Liver (tissue), 9 donors: ENCODE data around the gene DMRTC2. TPM values are rescaled to one million over a fixed set of nuclear protein-coding genes. Genes with fewer than 3 reads are reported as not detected.

Experiments used
- DNase-seq: peaks from one replicate; pipeline ENCODE4 v3.0.0-alpha.2; 2017; ENCODE audit warnings: low spot score
- H3K27ac ChIP-seq, 2 donors: one replicate each; pipeline ENCODE4 v1.7.0; 2013; ENCODE audit warnings: inconsistent platforms in 2 of 2, low read length in 2 of 2, control low read depth in 1 of 2, low read depth in 1 of 2, mild to moderate bottlenecking in 1 of 2
- H3K27me3 ChIP-seq, 4 donors: one replicate each; pipeline versions ENCODE4 v1.6.1 to v1.7.0; 2013; ENCODE audit warnings: low read length in 3 of 4, inconsistent platforms in 1 of 4, mild to moderate bottlenecking in 1 of 4, moderate library complexity in 1 of 4; ENCODE audit not compliant: control insufficient read depth in 4 of 4, insufficient read depth in 4 of 4
- H3K36me3 ChIP-seq, 4 donors: one replicate each; pipeline versions ENCODE4 v1.6.1 to v1.7.0; 2013; ENCODE audit warnings: low read length in 3 of 4, mild to moderate bottlenecking in 3 of 4, low read depth in 1 of 4, moderate library complexity in 1 of 4; ENCODE audit not compliant: control insufficient read depth in 4 of 4, insufficient read depth in 3 of 4
- H3K4me1 ChIP-seq, 4 donors: one replicate each; pipeline versions ENCODE4 v1.6.1 to v1.7.0; 2013; ENCODE audit warnings: low read length in 3 of 4, mild to moderate bottlenecking in 3 of 4, moderate library complexity in 1 of 4; ENCODE audit not compliant: control insufficient read depth in 4 of 4, insufficient read depth in 4 of 4
- H3K4me3 ChIP-seq, 3 donors: one replicate each; pipeline versions ENCODE4 v1.6.1 to v1.7.0; 2013; ENCODE audit warnings: low read length in 3 of 3, control low read depth in 1 of 3, low read depth in 1 of 3, mild to moderate bottlenecking in 1 of 3
- H3K9ac ChIP-seq, 2 donors: one replicate each; pipeline ENCODE4 v1.7.0; 2013; ENCODE audit warnings: low read length in 2 of 2, mild to moderate bottlenecking in 2 of 2, moderate library complexity in 2 of 2, control low read depth in 1 of 2, low read depth in 1 of 2
- H3K9me3 ChIP-seq, 4 donors: one replicate each; pipeline versions ENCODE4 v1.6.1 to v1.7.0; 2013; ENCODE audit warnings: low read length in 3 of 4; ENCODE audit not compliant: control insufficient read depth in 4 of 4
- EGR1 ChIP-seq, 2 donors: IDR thresholded peaks; 2 replicates each; pipeline ENCODE4 v1.6.1; 2016 to 2018; ENCODE audit warnings: antibody characterized with exemption in 2 of 2, low read depth in 2 of 2
- FOXA1 ChIP-seq: IDR thresholded peaks from 2 replicates; pipeline ENCODE4 v1.6.1; 2016; ENCODE audit warnings: antibody characterized with exemption
- FOXA2 ChIP-seq: IDR thresholded peaks from 2 replicates; pipeline ENCODE4 v1.6.1; 2016; ENCODE audit warnings: antibody characterized with exemption
- GABPA ChIP-seq, 2 donors: IDR thresholded peaks in 1 of 2; conservative IDR thresholded peaks in 1 of 2; 2 replicates each; pipeline ENCODE4 v1.6.1; 2016; ENCODE audit warnings: antibody characterized with exemption in 2 of 2, mild to moderate bottlenecking in 1 of 2, moderate library complexity in 1 of 2
- HNF4G ChIP-seq: IDR thresholded peaks from 2 replicates; pipeline ENCODE4 v1.6.1; 2016; ENCODE audit warnings: antibody characterized with exemption
- NR2F2 ChIP-seq: IDR thresholded peaks from 2 replicates; pipeline ENCODE4 v1.6.1; 2016; ENCODE audit warnings: antibody characterized with exemption
- RAD21 ChIP-seq, 2 donors: IDR thresholded peaks; 2 replicates each; pipeline ENCODE4 v1.6.1; 2016; ENCODE audit warnings: antibody characterized with exemption in 2 of 2, mild to moderate bottlenecking in 2 of 2
- RXRA ChIP-seq, 2 donors: IDR thresholded peaks; 2 replicates each; pipeline ENCODE4 v1.6.1; 2017 to 2018; ENCODE audit warnings: antibody characterized with exemption in 2 of 2, mild to moderate bottlenecking in 1 of 2
- SP1 ChIP-seq: IDR thresholded peaks from 2 replicates; pipeline ENCODE4 v1.6.1; 2018; ENCODE audit warnings: antibody characterized with exemption, mild to moderate bottlenecking
- TAF1 ChIP-seq: conservative IDR thresholded peaks from 2 replicates; pipeline ENCODE4 v1.6.1; 2016; ENCODE audit warnings: antibody characterized with exemption, mild to moderate bottlenecking
- YY1 ChIP-seq: IDR thresholded peaks from 2 replicates; pipeline ENCODE4 v1.6.1; 2016; ENCODE audit warnings: antibody characterized with exemption, mild to moderate bottlenecking
- WGBS: extraction: QIAGEN DNeasy Blood & Tissue Kit; methylation state at CpG from one replicate; pipeline ENCODE4 v1.1.7; 2013; 5-methylcytosine and 5-hydroxymethylcytosine counted together
- polyA plus RNA-seq, 2 donors: library from polyadenylated mRNA; stranded (reverse) in 1 of 2; unstranded in 1 of 2; fragments of 200-250 nt in 1 of 2; fragments of >200 nt in 1 of 2; fragmentation: Nextera tagmentation in 1 of 2; extraction: Ambion mirVana in 1 of 2; gene quantifications; one replicate each; pipeline versions ENCODE4 v1.2.1 to v1.2.3, GENCODE V29; 2013 to 2015
- total RNA-seq, 2 donors: library from RNA; depleted of rRNA; stranded (reverse); fragments of >200 nt; gene quantifications; one replicate each; pipeline ENCODE4 v1.2.3, GENCODE V29; 2014
- TF ChIP-seq, protein P1 (sequence below): IDR thresholded peaks from 2 replicates; pipeline ENCODE4 v1.6.1; 2016; ENCODE audit warnings: antibody characterized with exemption, mild to moderate bottlenecking
- TF ChIP-seq, protein P2 (sequence below): IDR thresholded peaks from 2 replicates; pipeline ENCODE4 v1.6.1; 2016; ENCODE audit warnings: antibody characterized with exemption
- TF ChIP-seq, protein P3 (sequence below): IDR thresholded peaks from 2 replicates; pipeline ENCODE4 v1.6.1; 2016; ENCODE audit warnings: antibody characterized with exemption
- TF ChIP-seq, protein P4 (sequence below): fragments of 150-350 bp; IDR thresholded peaks from 2 replicates; pipeline ENCODE4 v1.5.1; 2017; ENCODE audit warnings: improper control_type of control experiment, low read depth, low read length; ENCODE audit not compliant: missing input control
- TF ChIP-seq, protein P5 (sequence below): IDR thresholded peaks from 2 replicates; pipeline ENCODE4 v1.6.1; 2016; ENCODE audit warnings: antibody characterized with exemption
- donor health status: healthy.
- donor health status: healthy.
- donor health status: healthy.
- donor health status: healthy.
- donor health status: healthy.

Gene DMRTC2
- total and polyA plus RNA-seq, 4 donors: not detected

DNA sequence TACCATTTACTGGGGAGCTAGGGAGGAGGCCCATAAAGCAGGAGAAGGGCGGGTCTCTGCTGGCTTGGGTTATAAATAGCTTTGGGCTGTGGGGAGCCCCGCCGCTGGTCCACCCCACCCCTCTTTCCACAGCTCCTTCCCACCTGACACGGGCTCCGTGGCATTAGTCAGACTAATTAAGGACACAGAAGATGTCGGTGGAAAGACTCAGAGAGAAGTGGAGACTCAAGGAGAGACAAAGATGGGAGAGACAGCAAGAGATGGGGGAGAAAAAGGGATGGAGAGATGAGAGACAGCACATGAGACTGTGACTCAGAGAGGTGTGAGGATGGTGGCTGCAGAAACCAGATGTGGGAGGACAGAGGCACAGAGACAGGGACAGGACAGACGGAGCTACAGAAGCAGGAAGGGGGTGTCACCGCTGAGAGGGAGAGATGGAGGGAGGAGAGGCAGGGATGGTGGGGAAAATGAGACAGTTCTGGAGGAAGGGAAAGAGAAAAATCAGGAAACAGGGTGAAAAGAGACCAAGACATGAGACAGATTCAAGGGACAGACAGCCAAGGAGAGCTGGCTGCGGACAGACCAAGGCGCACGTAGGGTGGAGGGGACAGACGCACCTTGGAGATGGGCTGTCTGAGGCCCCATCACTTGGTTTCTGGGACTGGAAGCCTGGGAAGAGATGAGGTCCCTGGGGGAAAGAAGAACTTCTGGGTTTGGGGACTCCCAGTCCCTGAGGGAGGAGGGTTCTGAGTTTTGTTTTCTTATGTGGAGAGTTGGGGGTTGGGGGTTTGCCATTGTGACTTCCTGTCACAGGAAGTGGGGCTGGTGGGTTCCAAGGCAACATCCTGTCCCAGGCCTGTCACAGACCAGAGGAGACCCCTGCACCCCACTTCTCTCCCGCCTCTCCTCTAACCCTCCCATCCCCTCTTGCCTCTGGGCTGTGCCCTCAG lies 42.2 kb downstream of the DMRTC2 start:
- no peak for DNase-seq
- WGBS: 72% methylated on average over 13 of the region's 13 CpGs

DNA sequence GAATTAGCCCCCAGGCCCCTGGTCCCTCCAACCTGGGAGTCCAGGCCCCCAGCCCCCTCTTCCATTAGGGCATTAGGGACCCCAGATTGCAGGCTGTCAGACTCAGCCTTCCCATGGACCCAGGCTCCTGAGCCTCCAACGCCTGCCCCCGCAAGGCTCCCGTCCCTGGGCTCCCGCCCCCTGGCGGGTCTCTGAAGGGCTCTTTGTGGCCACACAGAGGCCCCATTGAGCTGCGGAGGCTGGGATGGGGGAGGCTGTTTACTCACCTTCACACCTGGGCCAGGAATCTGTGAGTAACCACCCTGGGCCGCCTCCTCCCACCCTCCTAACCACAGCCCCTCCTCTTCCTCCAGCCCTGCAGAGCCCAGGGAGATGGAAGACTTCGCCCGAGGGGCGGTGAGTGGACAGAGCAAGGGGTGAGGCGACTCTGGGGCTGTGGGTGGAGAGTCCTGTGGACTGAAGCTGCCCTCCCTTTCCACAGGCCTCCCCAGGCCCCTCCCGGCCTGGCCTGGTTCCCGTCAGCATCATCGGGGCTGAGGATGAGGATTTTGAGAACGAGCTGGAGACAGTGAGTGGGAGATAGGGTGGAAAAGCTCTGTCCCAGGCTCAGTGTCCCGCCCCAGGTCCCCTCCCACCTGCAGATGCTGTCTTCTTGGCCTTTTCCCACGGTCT lies 43.0 kb downstream of the DMRTC2 start:
- peak overlapping the region in 1 of 2 donors; percentile 51 for H3K27ac ChIP-seq
- H3K4me3 ChIP-seq: no peak overlapping the region

More for the DNA sequence above, 42.2 kb downstream of the DMRTC2 start:
- no peak overlapping the region for H3K4me3 ChIP-seq
- peaks cover 0 to 25% (median 17%) of the 10 kb centered on the region in 4 donors for H3K4me1 ChIP-seq
- H3K27me3 ChIP-seq: no peaks in the 10 kb centered on the region
- H3K9ac ChIP-seq: no peak overlapping the region
- H3K9me3 ChIP-seq: no peaks in the 10 kb centered on the region
- TF ChIP-seq EGR1 (IDR thresholded peaks at IDR 0.05; ENCODE audit: low read depth in 2 of 2) (no peak), GABPA (IDR thresholded peaks at IDR 0.05 in 1 of 2, conservative IDR thresholded peaks at IDR 0.05 in 1 of 2) (no peak), SP1 (no peak), TAF1 (no peak), FOXA1 (no peak), HNF4G (no peak), YY1 (no peak), FOXA2 (no peak), NR2F2 (no peak), RAD21 (IDR thresholded peaks at IDR 0.05) (no peak)
- TF ChIP-seq, protein P1, sequence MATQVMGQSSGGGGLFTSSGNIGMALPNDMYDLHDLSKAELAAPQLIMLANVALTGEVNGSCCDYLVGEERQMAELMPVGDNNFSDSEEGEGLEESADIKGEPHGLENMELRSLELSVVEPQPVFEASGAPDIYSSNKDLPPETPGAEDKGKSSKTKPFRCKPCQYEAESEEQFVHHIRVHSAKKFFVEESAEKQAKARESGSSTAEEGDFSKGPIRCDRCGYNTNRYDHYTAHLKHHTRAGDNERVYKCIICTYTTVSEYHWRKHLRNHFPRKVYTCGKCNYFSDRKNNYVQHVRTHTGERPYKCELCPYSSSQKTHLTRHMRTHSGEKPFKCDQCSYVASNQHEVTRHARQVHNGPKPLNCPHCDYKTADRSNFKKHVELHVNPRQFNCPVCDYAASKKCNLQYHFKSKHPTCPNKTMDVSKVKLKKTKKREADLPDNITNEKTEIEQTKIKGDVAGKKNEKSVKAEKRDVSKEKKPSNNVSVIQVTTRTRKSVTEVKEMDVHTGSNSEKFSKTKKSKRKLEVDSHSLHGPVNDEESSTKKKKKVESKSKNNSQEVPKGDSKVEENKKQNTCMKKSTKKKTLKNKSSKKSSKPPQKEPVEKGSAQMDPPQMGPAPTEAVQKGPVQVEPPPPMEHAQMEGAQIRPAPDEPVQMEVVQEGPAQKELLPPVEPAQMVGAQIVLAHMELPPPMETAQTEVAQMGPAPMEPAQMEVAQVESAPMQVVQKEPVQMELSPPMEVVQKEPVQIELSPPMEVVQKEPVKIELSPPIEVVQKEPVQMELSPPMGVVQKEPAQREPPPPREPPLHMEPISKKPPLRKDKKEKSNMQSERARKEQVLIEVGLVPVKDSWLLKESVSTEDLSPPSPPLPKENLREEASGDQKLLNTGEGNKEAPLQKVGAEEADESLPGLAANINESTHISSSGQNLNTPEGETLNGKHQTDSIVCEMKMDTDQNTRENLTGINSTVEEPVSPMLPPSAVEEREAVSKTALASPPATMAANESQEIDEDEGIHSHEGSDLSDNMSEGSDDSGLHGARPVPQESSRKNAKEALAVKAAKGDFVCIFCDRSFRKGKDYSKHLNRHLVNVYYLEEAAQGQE: no peak
- TF ChIP-seq, protein P2, sequence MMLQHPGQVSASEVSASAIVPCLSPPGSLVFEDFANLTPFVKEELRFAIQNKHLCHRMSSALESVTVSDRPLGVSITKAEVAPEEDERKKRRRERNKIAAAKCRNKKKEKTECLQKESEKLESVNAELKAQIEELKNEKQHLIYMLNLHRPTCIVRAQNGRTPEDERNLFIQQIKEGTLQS: no peak
- TF ChIP-seq, protein P3, sequence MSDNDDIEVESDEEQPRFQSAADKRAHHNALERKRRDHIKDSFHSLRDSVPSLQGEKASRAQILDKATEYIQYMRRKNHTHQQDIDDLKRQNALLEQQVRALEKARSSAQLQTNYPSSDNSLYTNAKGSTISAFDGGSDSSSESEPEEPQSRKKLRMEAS: no peak
- peak overlapping the region in 1 of 2 donors; percentile 51 for H3K27ac ChIP-seq
- H3K36me3 ChIP-seq: peaks cover 3 to 15% (median 6%) of the 10 kb centered on the region in 4 donors

More for the DNA sequence above, 43.0 kb downstream of the DMRTC2 start:
- Histone ChIP-seq H3K4me1 (peaks cover 0 to 20% (median 15%) of the 10 kb centered on the region in 4 donors), H3K36me3 (peaks cover 3 to 21% (median 6%) of the 10 kb centered on the region in 4 donors), H3K9ac (no peak overlapping the region), H3K9me3 (no peaks in the 10 kb centered on the region), H3K27me3 (no peaks in the 10 kb centered on the region)
- TF ChIP-seq SP1 (no peak), GABPA (IDR thresholded peaks at IDR 0.05 in 1 of 2, conservative IDR thresholded peaks at IDR 0.05 in 1 of 2) (no peak), NR2F2 (no peak), FOXA1 (no peak), FOXA2 (no peak), RXRA (IDR thresholded peaks at IDR 0.05) (no peak), RAD21 (IDR thresholded peaks at IDR 0.05) (no peak)
- TF ChIP-seq, protein P4, sequence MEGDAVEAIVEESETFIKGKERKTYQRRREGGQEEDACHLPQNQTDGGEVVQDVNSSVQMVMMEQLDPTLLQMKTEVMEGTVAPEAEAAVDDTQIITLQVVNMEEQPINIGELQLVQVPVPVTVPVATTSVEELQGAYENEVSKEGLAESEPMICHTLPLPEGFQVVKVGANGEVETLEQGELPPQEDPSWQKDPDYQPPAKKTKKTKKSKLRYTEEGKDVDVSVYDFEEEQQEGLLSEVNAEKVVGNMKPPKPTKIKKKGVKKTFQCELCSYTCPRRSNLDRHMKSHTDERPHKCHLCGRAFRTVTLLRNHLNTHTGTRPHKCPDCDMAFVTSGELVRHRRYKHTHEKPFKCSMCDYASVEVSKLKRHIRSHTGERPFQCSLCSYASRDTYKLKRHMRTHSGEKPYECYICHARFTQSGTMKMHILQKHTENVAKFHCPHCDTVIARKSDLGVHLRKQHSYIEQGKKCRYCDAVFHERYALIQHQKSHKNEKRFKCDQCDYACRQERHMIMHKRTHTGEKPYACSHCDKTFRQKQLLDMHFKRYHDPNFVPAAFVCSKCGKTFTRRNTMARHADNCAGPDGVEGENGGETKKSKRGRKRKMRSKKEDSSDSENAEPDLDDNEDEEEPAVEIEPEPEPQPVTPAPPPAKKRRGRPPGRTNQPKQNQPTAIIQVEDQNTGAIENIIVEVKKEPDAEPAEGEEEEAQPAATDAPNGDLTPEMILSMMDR: peak; percentile 5
- TF ChIP-seq, protein P5, sequence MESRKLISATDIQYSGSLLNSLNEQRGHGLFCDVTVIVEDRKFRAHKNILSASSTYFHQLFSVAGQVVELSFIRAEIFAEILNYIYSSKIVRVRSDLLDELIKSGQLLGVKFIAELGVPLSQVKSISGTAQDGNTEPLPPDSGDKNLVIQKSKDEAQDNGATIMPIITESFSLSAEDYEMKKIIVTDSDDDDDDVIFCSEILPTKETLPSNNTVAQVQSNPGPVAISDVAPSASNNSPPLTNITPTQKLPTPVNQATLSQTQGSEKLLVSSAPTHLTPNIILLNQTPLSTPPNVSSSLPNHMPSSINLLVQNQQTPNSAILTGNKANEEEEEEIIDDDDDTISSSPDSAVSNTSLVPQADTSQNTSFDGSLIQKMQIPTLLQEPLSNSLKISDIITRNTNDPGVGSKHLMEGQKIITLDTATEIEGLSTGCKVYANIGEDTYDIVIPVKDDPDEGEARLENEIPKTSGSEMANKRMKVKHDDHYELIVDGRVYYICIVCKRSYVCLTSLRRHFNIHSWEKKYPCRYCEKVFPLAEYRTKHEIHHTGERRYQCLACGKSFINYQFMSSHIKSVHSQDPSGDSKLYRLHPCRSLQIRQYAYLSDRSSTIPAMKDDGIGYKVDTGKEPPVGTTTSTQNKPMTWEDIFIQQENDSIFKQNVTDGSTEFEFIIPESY: no peak
- no peak for DNase-seq
- WGBS: 69% methylated on average over 17 of the region's 17 CpGs
